ENCODE results near the gene FBXL17. TPM values are rescaled to one million over a fixed set of nuclear protein-coding genes. Genes with fewer than 3 reads are reported as not detected.

FBXL17 gene
- total and polyA plus RNA-seq, 9 of the 15 experiments (the other 6 are each of a cell fraction or from before 2014, with no cell fraction given), result 0.32 to 5.4 (median 1.8) TPM

DNA sequence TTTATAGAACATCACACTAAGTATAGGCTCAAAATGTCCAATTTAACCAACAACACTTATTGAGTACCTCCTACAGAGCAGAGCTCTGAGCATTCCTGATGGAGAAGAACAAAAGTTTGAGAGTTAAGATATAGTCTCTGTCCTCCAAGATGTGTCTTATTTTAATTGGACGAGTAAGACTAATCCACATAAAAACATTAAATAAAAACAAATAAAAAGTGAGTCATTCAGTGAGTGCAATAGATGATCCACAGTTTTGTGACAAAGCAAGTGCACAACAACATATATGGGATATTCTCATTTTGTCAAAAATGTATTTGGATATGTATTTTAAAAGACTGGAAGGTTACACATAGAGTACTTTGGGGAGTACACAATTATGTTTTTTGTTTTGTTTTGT, 277.4 kb downstream of the FBXL17 start (continued):
- TF ChIP-seq, protein P1, sequence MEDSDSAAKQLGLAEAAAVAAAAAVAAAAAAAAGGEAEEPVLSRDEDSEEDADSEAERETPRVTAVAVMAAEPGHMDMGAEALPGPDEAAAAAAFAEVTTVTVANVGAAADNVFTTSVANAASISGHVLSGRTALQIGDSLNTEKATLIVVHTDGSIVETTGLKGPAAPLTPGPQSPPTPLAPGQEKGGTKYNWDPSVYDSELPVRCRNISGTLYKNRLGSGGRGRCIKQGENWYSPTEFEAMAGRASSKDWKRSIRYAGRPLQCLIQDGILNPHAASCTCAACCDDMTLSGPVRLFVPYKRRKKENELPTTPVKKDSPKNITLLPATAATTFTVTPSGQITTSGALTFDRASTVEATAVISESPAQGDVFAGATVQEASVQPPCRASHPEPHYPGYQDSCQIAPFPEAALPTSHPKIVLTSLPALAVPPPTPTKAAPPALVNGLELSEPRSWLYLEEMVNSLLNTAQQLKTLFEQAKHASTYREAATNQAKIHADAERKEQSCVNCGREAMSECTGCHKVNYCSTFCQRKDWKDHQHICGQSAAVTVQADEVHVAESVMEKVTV (CRISPR knock-in tag; IDR thresholded peaks at IDR 0.05), result no peak

DNA sequence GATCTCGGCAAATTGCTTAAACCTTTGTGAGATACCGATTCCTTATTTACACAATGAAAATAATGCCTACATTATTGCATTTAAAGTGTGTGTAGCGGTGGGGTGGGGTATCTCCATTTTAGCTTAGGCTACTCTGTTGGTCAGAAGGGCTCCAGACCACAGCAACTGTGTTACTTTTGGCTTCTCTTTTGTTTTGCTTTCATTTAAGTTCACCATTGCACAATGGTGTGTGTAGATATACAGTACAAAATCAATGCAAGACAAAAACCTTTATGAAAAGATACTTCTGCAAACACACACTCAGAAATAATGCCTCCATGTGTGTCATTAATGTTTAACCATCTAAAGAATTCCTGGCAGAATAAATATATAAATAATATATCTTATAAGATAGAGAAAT, 279.4 kb downstream of the FBXL17 start:
- no peak for TF ChIP-seq POU5F1 (IDR thresholded peaks at IDR 0.05; ENCODE audit: borderline replicate concordance, low read depth, low read length, partially characterized antibody)
- H3K4me1 ChIP-seq (replicated peaks in 1 of 2; ENCODE audit: control insufficient read depth in 2 of 2, insufficient read depth in 2 of 2, low read length in 2 of 2), result no peaks in the 10 kb centered on the region
- no peaks in the 10 kb centered on the region for H3K36me3 ChIP-seq (ENCODE audit: control insufficient read depth, insufficient read depth, low read length)
- POLR2A ChIA-PET, result no interaction called here
- in situ Hi-C loops (cut with MboI) (no loop called here), intact Hi-C loops (cut with micrococcal nuclease) (no loop called here)
- no peak overlapping the region for H2AFZ ChIP-seq (ENCODE audit: low read depth, low read length)
- H3K79me2 ChIP-seq (ENCODE audit: control insufficient read depth, insufficient read depth, low read length), result no peaks in the 10 kb centered on the region
- no peaks in the 10 kb centered on the region for H3K27me3 ChIP-seq (ENCODE audit: control insufficient read depth in 2 of 2, insufficient read depth in 2 of 2, low read length in 2 of 2)
- no peak overlapping the region for H3K27ac ChIP-seq (ENCODE audit: extremely low read depth, low read depth, low read length)
- no peaks in the 10 kb centered on the region for H3K9me3 ChIP-seq (replicated peaks; ENCODE audit: control insufficient read depth, insufficient read depth, low read depth, low read length)
- H3K9ac ChIP-seq (ENCODE audit: insufficient read depth in 1 of 2, low read depth in 2 of 2, low read length in 2 of 2), result no peak overlapping the region
- no peak overlapping the region for H3K4me2 ChIP-seq (ENCODE audit: insufficient read depth, low read length)
- 2% methylated on average over 3 of the region's 3 CpGs for WGBS (ENCODE audit: insufficient coverage, low coverage, missing lambda C conversion rate)
- no peaks in the 10 kb centered on the region for H3K9me1 ChIP-seq (ENCODE audit: control insufficient read depth, insufficient read depth, low read length)
- no peaks in the 10 kb centered on the region for H4K20me1 ChIP-seq (replicated peaks; ENCODE audit: control insufficient read depth, insufficient read depth, low read length)
- DNase-seq (ENCODE audit: extremely low read depth in 1 of 4, low spot score in 3 of 4) (no peak), ATAC-seq (no peak), FAIRE-seq (no peak)
- no peak overlapping the region for H3K4me3 ChIP-seq
- no TSS peak for BruUV-seq (replicated peaks)
- CTCF ChIA-PET (ENCODE audit: low intra/inter-chr PET ratio), result no interaction called here

- ATAC-seq, result no peak
- in situ Hi-C loops (cut with MboI) (no loop called here), intact Hi-C loops (cut with micrococcal nuclease) (no loop called here)
- Histone ChIP-seq H3K9ac (ENCODE audit: insufficient read depth in 1 of 2, low read depth in 2 of 2, low read length in 2 of 2) (no peak overlapping the region), H3K4me1 (replicated peaks in 1 of 2; ENCODE audit: control insufficient read depth in 2 of 2, insufficient read depth in 2 of 2, low read length in 2 of 2) (no peaks in the 10 kb centered on the region), H3K4me2 (ENCODE audit: insufficient read depth, low read length) (no peak overlapping the region), H3K9me1 (ENCODE audit: control insufficient read depth, insufficient read depth, low read length) (no peaks in the 10 kb centered on the region), H2AFZ (ENCODE audit: low read depth, low read length) (no peak overlapping the region), H4K20me1 (replicated peaks; ENCODE audit: control insufficient read depth, insufficient read depth, low read length) (no peaks in the 10 kb centered on the region), H3K36me3 (ENCODE audit: control insufficient read depth, insufficient read depth, low read length) (no peaks in the 10 kb centered on the region), H3K4me3 (no peak overlapping the region), H3K27ac (ENCODE audit: extremely low read depth, low read depth, low read length) (no peak overlapping the region), H3K27me3 (ENCODE audit: control insufficient read depth in 2 of 2, insufficient read depth in 2 of 2, low read length in 2 of 2) (no peaks in the 10 kb centered on the region), H3K79me2 (ENCODE audit: control insufficient read depth, insufficient read depth, low read length) (no peaks in the 10 kb centered on the region), H3K9me3 (replicated peaks; ENCODE audit: control insufficient read depth, insufficient read depth, low read depth, low read length) (no peaks in the 10 kb centered on the region)
- FAIRE-seq, result no peak
- ChIA-PET CTCF (ENCODE audit: low intra/inter-chr PET ratio) (no interaction called here), POLR2A (no interaction called here)
- no TSS peak for BruUV-seq (replicated peaks)
- no peak for TF ChIP-seq DLX4 (CRISPR knock-in tag; IDR thresholded peaks at IDR 0.05)
- TF ChIP-seq CHD1 (IDR thresholded peaks at IDR 0.05; ENCODE audit: low read length), result no peak
- 2% methylated on average over 3 of the region's 3 CpGs for WGBS (ENCODE audit: insufficient coverage, low coverage, missing lambda C conversion rate)
- no peak for DNase-seq (ENCODE audit: extremely low read depth in 1 of 4, low spot score in 3 of 4)
Observed at GRCh38 chr5:108101821-108102220, 280.1 kb downstream of the FBXL17 start.

Measured in K562 (cell line).